NCI-H2081 treated with DMSO at 0.1 percent for 48 hours (cell line): ENCODE results near the gene NRDE2.

ENCODE experiments used
- DNase-seq: peaks from one replicate; lab custom pipeline; 2025; lab: John Stamatoyannopoulos, UW

NRDE2 gene

GRCh38 chr14:90331497-90332270 lies at the start of gene NRDE2:
Gene NRDE2, minus strand, starts transcription at chr14:90331941. Its CDS starts 37 bp downstream, at chr14:90331904.
- DNase-seq: peak; percentile 74

GRCh38 chr14:90381011-90381786 lies 49.5 kb upstream of the NRDE2 start:
- DNase-seq: no peak

- DNase-seq: no peak
Measured at GRCh38 chr14:90379106-90379505, 47.4 kb upstream of the NRDE2 start.

- no peak for DNase-seq
Measured at GRCh38 chr14:90378249-90378648, 46.5 kb upstream of the NRDE2 start.

- peak; percentile 82 for DNase-seq
Measured at GRCh38 chr14:90375934-90376333, 44.2 kb upstream of the NRDE2 start.

GRCh38 chr14:90374813-90375212 lies 43.1 kb upstream of the NRDE2 start:
- DNase-seq: no peak

- DNase-seq: no peak
Measured at GRCh38 chr14:90373887-90374286, 42.1 kb upstream of the NRDE2 start.

- DNase-seq: no peak
Measured at GRCh38 chr14:90368946-90369721, 37.4 kb upstream of the NRDE2 start.

GRCh38 chr14:90362558-90362896 lies 30.8 kb upstream of the NRDE2 start:
- DNase-seq: no peak

GRCh38 chr14:90361865-90362557 lies 30.3 kb upstream of the NRDE2 start:
- no peak for DNase-seq

GRCh38 chr14:90358359-90358758 lies 26.6 kb upstream of the NRDE2 start:
- DNase-seq: no peak

GRCh38 chr14:90356925-90357324 lies 25.2 kb upstream of the NRDE2 start:
- DNase-seq: no peak

- no peak for DNase-seq
Measured at GRCh38 chr14:90355540-90356518, 24.1 kb upstream of the NRDE2 start.

- no peak for DNase-seq
Measured at GRCh38 chr14:90354551-90355298, 23.0 kb upstream of the NRDE2 start.

GRCh38 chr14:90349739-90350138 lies 18.0 kb upstream of the NRDE2 start:
- no peak for DNase-seq

GRCh38 chr14:90348270-90348669 lies 16.5 kb upstream of the NRDE2 start:
- no peak for DNase-seq

- no peak for DNase-seq
Measured at GRCh38 chr14:90345239-90345557, 13.5 kb upstream of the NRDE2 start.

GRCh38 chr14:90344331-90345238 lies 12.8 kb upstream of the NRDE2 start:
- no peak for DNase-seq

GRCh38 chr14:90342327-90342726 lies 10.6 kb upstream of the NRDE2 start:
- no peak for DNase-seq
